Activated gamma-delta T cell treated with Interleukin-2 at 50 U/mL for 16 hours (primary cell): ENCODE data around the gene USP17L17.
"Not testable (repeated sequence)": the region's sequence is repeated elsewhere in the genome, so short reads cannot be mapped to it uniquely, and the experiment has no call there.

Experiments used
- DNase-seq: peaks from one replicate; pipeline ENCODE4 v3.0.0-alpha.2; 2020

The USP17L17 gene

GRCh38 chr4:9243579-9243978, at the start of gene USP17L17:
Gene USP17L17 (plus strand): TSS chr4:9243879. CDS start chr4:9243879, 0 bp downstream.
- not testable (repeated sequence) for DNase-seq

- DNase-seq = not testable (repeated sequence)
Measured at GRCh38 chr4:9210357-9210756, 33.3 kb upstream of the USP17L17 start, which contains the start of gene USP17L10. Gene USP17L10 (plus strand): TSS chr4:9210657. CDS start chr4:9210657, 0 bp downstream.

- DNase-seq = not testable (repeated sequence)
Measured at GRCh38 chr4:9214701-9215100, 29.0 kb upstream of the USP17L17 start.

- DNase-seq = not testable (repeated sequence)
Measured at GRCh38 chr4:9215105-9215504, 28.6 kb upstream of the USP17L17 start, which contains the start of gene USP17L11. Gene USP17L11 (plus strand): TSS chr4:9215405. CDS start chr4:9215405, 0 bp downstream.

GRCh38 chr4:9219852-9220251, 23.8 kb upstream of the USP17L17 start, which contains the start of gene USP17L12:
Gene USP17L12 (plus strand): TSS chr4:9220152. CDS start chr4:9220152, 0 bp downstream.
- not testable (repeated sequence) for DNase-seq

GRCh38 chr4:9224596-9224995, 19.1 kb upstream of the USP17L17 start, which contains the start of gene USP17L13:
Gene USP17L13 (plus strand): TSS chr4:9224896. CDS start chr4:9224896, 0 bp downstream.
- DNase-seq = not testable (repeated sequence)

- not testable (repeated sequence) for DNase-seq
Measured at GRCh38 chr4:9230249-9230648, 13.4 kb upstream of the USP17L17 start.

- DNase-seq = not testable (repeated sequence)
Measured at GRCh38 chr4:9234085-9234484, 9.6 kb upstream of the USP17L17 start, which contains the start of gene USP17L15. Gene USP17L15 (plus strand): TSS chr4:9234385. CDS start chr4:9234385, 0 bp downstream.

GRCh38 chr4:9238461-9238860, 5.2 kb upstream of the USP17L17 start:
- not testable (repeated sequence) for DNase-seq

GRCh38 chr4:9247953-9248680, 4.4 kb downstream of the USP17L17 start, which contains the start of gene USP17L18:
Gene USP17L18 (plus strand): TSS chr4:9248630. CDS start chr4:9248630, 0 bp downstream.
- DNase-seq = peak; percentile 5

- DNase-seq = not testable (repeated sequence)
Measured at GRCh38 chr4:9253078-9253477, 9.4 kb downstream of the USP17L17 start, which contains the start of gene USP17L19. Gene USP17L19 (plus strand): TSS chr4:9253378. CDS start chr4:9253378, 0 bp downstream.

GRCh38 chr4:9257824-9258223, 14.1 kb downstream of the USP17L17 start, which contains the start of gene USP17L20:
Gene USP17L20 (plus strand): TSS chr4:9258124. CDS start chr4:9258124, 0 bp downstream.
- DNase-seq = not testable (repeated sequence)

- not testable (repeated sequence) for DNase-seq
Measured at GRCh38 chr4:9262572-9262971, 18.9 kb downstream of the USP17L17 start, which contains the start of gene USP17L21. Gene USP17L21 (plus strand): TSS chr4:9262872. CDS start chr4:9262872, 0 bp downstream.

- not testable (repeated sequence) for DNase-seq
Measured at GRCh38 chr4:9267319-9267718, 23.6 kb downstream of the USP17L17 start, which contains the start of gene USP17L22. Gene USP17L22 (plus strand): TSS chr4:9267619. CDS start chr4:9267619, 0 bp downstream.

GRCh38 chr4:9271719-9272118, 28.0 kb downstream of the USP17L17 start:
- DNase-seq = peak; percentile 12
